HCT116 (cell line): Measurements from ENCODE around the gene APBA1. TPM values are rescaled to one million over a fixed set of nuclear protein-coding genes. Genes with fewer than 3 reads are reported as not detected.

ENCODE experiments used
- ATAC-seq: fragments of 200-7000 bp; cut with Tn5 transposase; 2 replicates; pipeline ENCODE4 v1.9.1; 2020; ENCODE audit warnings: mild to moderate bottlenecking, moderate library complexity
- BruUV-seq: library from RNA; stranded (reverse); fragments of 400-500 nt; replicated peaks from 2 replicates; lab custom pipeline; 2021; lab: Mats Ljungman, UMichigan
- CTCF ChIA-PET: fragments of 300-600 bp; sonication (Branson Sonifier 250); formaldehyde crosslinking; loops from one replicate; lab custom pipeline; 2021; ENCODE audit warnings: antibody characterized with exemption; lab: Charles Lee
- POLR2A ChIA-PET: fragments of 300-600, 350-600 bp; sonication (Branson Sonifier 250); formaldehyde crosslinking; loops from one replicate; lab custom pipeline; 2021; ENCODE audit warnings: antibody characterized with exemption; lab: Charles Lee
- RAD21 ChIA-PET, 2 experiments: fragments of 300-600 bp; sonication (Branson Sonifier 250); formaldehyde crosslinking; loops; one replicate each; lab custom pipeline; 2023; ENCODE audit warnings: low total read pairs in 2 of 2; ENCODE audit not compliant: uncharacterized antibody in 2 of 2, unreplicated experiment in 2 of 2, low non-redundant PET in 1 of 2; lab: Charles Lee
- DNase-seq: peaks from one replicate; pipeline ENCODE4 v3.0.0-alpha.2; 2010; ENCODE audit warnings: low read depth, low spot score
- H2AFZ ChIP-seq: fragments of 200-600 bp; shearing (Covaris generic), sonication (generic); 2 replicates; pipeline ENCODE4 v1.6.1; 2017; ENCODE audit warnings: low read depth, mixed run types, mixed read lengths, antibody characterized with exemption, low read length; ENCODE audit not compliant: poor library complexity, severe bottlenecking
- H3K27ac ChIP-seq: 2 replicates; pipeline ENCODE4 v1.5.1; 2012; ENCODE audit warnings: low read depth, low read length
- H3K27me3 ChIP-seq: fragments of 200-600 bp; sonication (generic); 2 replicates; pipeline ENCODE4 v1.6.1; 2016; ENCODE audit warnings: mixed run types, low read length, mixed read lengths; ENCODE audit not compliant: insufficient read depth
- H3K36me3 ChIP-seq, 2 experiments: fragments of 200-500 bp in 1 of 2; fragments of 200-600 bp in 1 of 2; sonication (Bioruptor generic) in 1 of 2; sonication (generic) in 1 of 2; 2 replicates each; pipeline versions ENCODE4 v1.5.1 to v1.6.1; 2014 to 2016; ENCODE audit warnings: low read length in 2 of 2, inconsistent platforms in 1 of 2, mixed read lengths in 1 of 2, mixed run types in 1 of 2; ENCODE audit not compliant: insufficient read depth in 2 of 2, control insufficient read depth in 1 of 2
- H3K4me1 ChIP-seq, 2 experiments: fragments of 200-600 bp in 1 of 2; sonication (generic) in 1 of 2; 2 replicates each; pipeline versions ENCODE4 v1.5.1 to v1.6.1; 2012 to 2017; ENCODE audit warnings: low read length in 2 of 2, inconsistent platforms in 1 of 2, mild to moderate bottlenecking in 1 of 2, mixed read lengths in 1 of 2, mixed run types in 1 of 2, moderate library complexity in 1 of 2; ENCODE audit not compliant: insufficient read depth in 2 of 2, control insufficient read depth in 1 of 2
- H3K4me2 ChIP-seq: fragments of 200-600 bp; sonication (generic); 2 replicates; pipeline ENCODE4 v1.6.1; 2017; ENCODE audit warnings: mixed run types, low read length, mixed read lengths
- H3K4me3 ChIP-seq, 2 experiments: fragments of 200-600 bp in 1 of 2; sonication (generic) in 1 of 2; replicated peaks in 1 of 2; 2 replicates each; pipeline ENCODE4 v1.5.1; 2011 to 2016; ENCODE audit warnings: low read length in 2 of 2, control low read depth in 1 of 2, low read depth in 1 of 2, mild to moderate bottlenecking in 1 of 2, mixed read lengths in 1 of 2, mixed run types in 1 of 2
- H3K79me2 ChIP-seq: fragments of 200-600 bp; sonication (generic); 2 replicates; pipeline ENCODE4 v1.6.1; 2017; ENCODE audit warnings: mild to moderate bottlenecking, mixed run types, low read length, moderate library complexity, mixed read lengths; ENCODE audit not compliant: insufficient read depth
- H3K9ac ChIP-seq: fragments of 200-600 bp; sonication (generic); 2 replicates; pipeline ENCODE4 v1.6.1; 2016; ENCODE audit warnings: low read length, mixed read lengths
- H3K9me2 ChIP-seq: fragments of 200-600 bp; sonication (generic), shearing (Covaris generic); 2 replicates; pipeline ENCODE4 v1.6.1; 2017; ENCODE audit warnings: mixed run types, mild to moderate bottlenecking, moderate library complexity; ENCODE audit not compliant: insufficient read depth
- H3K9me3 ChIP-seq, 2 experiments: fragments of 200-500 bp in 1 of 2; fragments of 200-600 bp in 1 of 2; sonication (Bioruptor generic) in 1 of 2; sonication (generic) in 1 of 2; 2 replicates each; pipeline ENCODE4 v1.6.1; 2014 to 2017; ENCODE audit warnings: low read length in 2 of 2, mixed read lengths in 2 of 2, inconsistent platforms in 1 of 2, low read depth in 1 of 2, mild to moderate bottlenecking in 1 of 2, mixed run types in 1 of 2, moderate library complexity in 1 of 2; ENCODE audit not compliant: control insufficient read depth in 1 of 2, insufficient read depth in 1 of 2
- H4K20me1 ChIP-seq: fragments of 200-600 bp; sonication (generic), shearing (Covaris generic); 2 replicates; pipeline ENCODE4 v1.6.1; 2017; ENCODE audit warnings: mixed run types, mild to moderate bottlenecking, moderate library complexity; ENCODE audit not compliant: insufficient read depth
- EZH2 ChIP-seq: fragments of 200-600 bp; sonication (generic); IDR thresholded peaks from 2 replicates; pipeline ENCODE4 v1.6.1; 2017; ENCODE audit warnings: antibody characterized with exemption, mixed run types
- FOSL1 ChIP-seq: IDR thresholded peaks from 2 replicates; pipeline ENCODE4 v1.6.1; 2012; ENCODE audit warnings: low read depth
- JUND ChIP-seq: IDR thresholded peaks from 2 replicates; pipeline ENCODE4 v1.6.1; 2012
- POLR2A ChIP-seq: IDR thresholded peaks from 2 replicates; pipeline ENCODE4 v1.7.0; 2011; ENCODE audit warnings: borderline replicate concordance; ENCODE audit not compliant: insufficient read depth, insufficient read length; ENCODE audit errors: extremely low read depth
- POLR2AphosphoS5 ChIP-seq: IDR thresholded peaks from 2 replicates; pipeline ENCODE4 v1.6.1; 2011; ENCODE audit warnings: mild to moderate bottlenecking, low read depth, low read length, moderate library complexity
- ZNF274 ChIP-seq: fragments of 200-500 bp; sonication (Bioruptor generic); IDR thresholded peaks from 2 replicates; pipeline ENCODE4 v1.6.1; 2014; ENCODE audit warnings: mild to moderate bottlenecking, low read depth, low read length, inconsistent platforms
- intact Hi-C: fragments of 100-400 bp; cut with micrococcal nuclease; formaldehyde crosslinking; loops from 2 replicates; pipeline ENCODE4 v1.10.0; 2022
- total RNA-seq: library from RNA; stranded (reverse); gene quantifications from one replicate; pipeline ENCODE4 v1.2.1, GENCODE V29; 2021; ENCODE audit not compliant: unreplicated experiment
- TF ChIP-seq, protein P1 (sequence below): IDR thresholded peaks from 2 replicates; pipeline ENCODE4 v1.6.1; 2012
- TF ChIP-seq, protein P2 (sequence below): IDR thresholded peaks from 2 replicates; pipeline ENCODE4 v1.6.1; 2012; ENCODE audit warnings: low read depth

The APBA1 gene
- total RNA-seq, 1 experiment from 2014 or later = 0.20 TPM

DNA sequence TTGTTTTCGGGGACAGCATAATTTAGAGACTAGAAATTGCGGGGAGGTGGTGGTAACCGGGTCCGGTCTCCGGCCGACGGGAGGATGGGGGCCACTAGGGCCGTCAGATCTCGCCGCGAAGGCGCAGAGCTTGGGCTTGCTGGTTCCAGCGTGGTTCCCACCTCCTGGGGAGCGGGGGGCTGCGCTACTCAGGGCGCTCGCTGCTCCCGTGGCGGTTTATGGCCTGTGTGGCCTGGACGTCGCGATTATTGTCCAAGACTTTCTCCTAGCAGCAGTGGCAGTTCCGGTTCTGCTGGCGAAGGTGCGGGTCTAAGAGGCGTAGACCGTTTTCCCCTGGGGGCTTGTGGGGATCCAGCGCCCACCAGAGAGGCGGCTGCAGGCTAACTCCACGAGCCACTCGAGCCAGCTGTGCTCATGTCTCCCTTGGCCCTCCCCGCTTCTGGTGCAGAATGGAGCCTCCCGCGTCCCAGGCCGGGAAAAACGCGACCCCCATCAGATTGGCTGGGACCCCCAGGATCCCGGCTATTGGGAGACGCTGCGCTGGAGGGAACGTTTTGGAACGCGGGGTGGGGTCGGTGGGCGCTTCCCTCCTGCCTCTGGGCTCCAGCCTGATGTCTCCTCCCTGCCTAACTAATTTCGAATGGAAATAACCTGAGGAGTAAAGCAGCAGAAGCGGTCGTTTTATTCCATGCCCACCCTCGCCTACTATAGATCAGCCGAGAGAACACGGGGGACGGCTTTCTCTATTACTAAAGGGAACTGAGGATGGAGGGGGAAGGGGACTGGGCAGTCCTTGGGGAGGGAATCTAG, 260.0 kb downstream of the APBA1 start:
- Histone ChIP-seq H3K9me3 (no peaks in the 10 kb centered on the region), H3K9me2 (no peaks in the 10 kb centered on the region), H4K20me1 (no peaks in the 10 kb centered on the region), H2AFZ (peak overlapping the region; percentile 80), H3K4me1 (peaks cover 0 to 3% of the 10 kb centered on the region in 2 experiments; a peak in 1 of 4 replicates), H3K4me3 (no peak overlapping the region), H3K4me2 (no peak overlapping the region), H3K27me3 (no peaks in the 10 kb centered on the region), H3K27ac (no peak overlapping the region), H3K79me2 (no peaks in the 10 kb centered on the region), H3K36me3 (no peaks in the 10 kb centered on the region), H3K9ac (no peak overlapping the region)
- DNase-seq (no peak), ATAC-seq (peak; percentile 20; the same call in 1 of the 2 replicates)
- ChIA-PET RAD21 (no interaction called here), CTCF (interaction anchor here (1.0 kb wide), 2 partner anchors 10 to 120 kb away, joined by 3 to 4 read pairs; no protein-coding TSS in a partner anchor), POLR2A (no interaction called here)
- no peak for TF ChIP-seq EZH2
- no peak for TF ChIP-seq FOSL1
- TF ChIP-seq, protein P1, sequence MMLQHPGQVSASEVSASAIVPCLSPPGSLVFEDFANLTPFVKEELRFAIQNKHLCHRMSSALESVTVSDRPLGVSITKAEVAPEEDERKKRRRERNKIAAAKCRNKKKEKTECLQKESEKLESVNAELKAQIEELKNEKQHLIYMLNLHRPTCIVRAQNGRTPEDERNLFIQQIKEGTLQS = no peak
- no peak for TF ChIP-seq JUND
- TF ChIP-seq, protein P2, sequence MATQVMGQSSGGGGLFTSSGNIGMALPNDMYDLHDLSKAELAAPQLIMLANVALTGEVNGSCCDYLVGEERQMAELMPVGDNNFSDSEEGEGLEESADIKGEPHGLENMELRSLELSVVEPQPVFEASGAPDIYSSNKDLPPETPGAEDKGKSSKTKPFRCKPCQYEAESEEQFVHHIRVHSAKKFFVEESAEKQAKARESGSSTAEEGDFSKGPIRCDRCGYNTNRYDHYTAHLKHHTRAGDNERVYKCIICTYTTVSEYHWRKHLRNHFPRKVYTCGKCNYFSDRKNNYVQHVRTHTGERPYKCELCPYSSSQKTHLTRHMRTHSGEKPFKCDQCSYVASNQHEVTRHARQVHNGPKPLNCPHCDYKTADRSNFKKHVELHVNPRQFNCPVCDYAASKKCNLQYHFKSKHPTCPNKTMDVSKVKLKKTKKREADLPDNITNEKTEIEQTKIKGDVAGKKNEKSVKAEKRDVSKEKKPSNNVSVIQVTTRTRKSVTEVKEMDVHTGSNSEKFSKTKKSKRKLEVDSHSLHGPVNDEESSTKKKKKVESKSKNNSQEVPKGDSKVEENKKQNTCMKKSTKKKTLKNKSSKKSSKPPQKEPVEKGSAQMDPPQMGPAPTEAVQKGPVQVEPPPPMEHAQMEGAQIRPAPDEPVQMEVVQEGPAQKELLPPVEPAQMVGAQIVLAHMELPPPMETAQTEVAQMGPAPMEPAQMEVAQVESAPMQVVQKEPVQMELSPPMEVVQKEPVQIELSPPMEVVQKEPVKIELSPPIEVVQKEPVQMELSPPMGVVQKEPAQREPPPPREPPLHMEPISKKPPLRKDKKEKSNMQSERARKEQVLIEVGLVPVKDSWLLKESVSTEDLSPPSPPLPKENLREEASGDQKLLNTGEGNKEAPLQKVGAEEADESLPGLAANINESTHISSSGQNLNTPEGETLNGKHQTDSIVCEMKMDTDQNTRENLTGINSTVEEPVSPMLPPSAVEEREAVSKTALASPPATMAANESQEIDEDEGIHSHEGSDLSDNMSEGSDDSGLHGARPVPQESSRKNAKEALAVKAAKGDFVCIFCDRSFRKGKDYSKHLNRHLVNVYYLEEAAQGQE = no peak
- no peak for TF ChIP-seq ZNF274
- TF ChIP-seq POLR2AphosphoS5 = no peak
- no peak for TF ChIP-seq POLR2A
- no TSS peak for BruUV-seq
- intact Hi-C loops = loop anchor here (2.0 kb wide), 1 partner anchor 519 kb away; no protein-coding TSS in a partner anchor
